ENCODE results near the gene IGFBP5.

IGFBP5 gene

GRCh38 chr2:216626875-216627245, 68.5 kb downstream of the IGFBP5 start:
- TF ChIP-seq, protein P1, sequence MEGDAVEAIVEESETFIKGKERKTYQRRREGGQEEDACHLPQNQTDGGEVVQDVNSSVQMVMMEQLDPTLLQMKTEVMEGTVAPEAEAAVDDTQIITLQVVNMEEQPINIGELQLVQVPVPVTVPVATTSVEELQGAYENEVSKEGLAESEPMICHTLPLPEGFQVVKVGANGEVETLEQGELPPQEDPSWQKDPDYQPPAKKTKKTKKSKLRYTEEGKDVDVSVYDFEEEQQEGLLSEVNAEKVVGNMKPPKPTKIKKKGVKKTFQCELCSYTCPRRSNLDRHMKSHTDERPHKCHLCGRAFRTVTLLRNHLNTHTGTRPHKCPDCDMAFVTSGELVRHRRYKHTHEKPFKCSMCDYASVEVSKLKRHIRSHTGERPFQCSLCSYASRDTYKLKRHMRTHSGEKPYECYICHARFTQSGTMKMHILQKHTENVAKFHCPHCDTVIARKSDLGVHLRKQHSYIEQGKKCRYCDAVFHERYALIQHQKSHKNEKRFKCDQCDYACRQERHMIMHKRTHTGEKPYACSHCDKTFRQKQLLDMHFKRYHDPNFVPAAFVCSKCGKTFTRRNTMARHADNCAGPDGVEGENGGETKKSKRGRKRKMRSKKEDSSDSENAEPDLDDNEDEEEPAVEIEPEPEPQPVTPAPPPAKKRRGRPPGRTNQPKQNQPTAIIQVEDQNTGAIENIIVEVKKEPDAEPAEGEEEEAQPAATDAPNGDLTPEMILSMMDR (IDR thresholded peaks at IDR 0.05; ENCODE audit: low read depth, low read length, missing control alignments) = no peak
- no peaks in the 10 kb centered on the region for H3K27me3 ChIP-seq (replicated peaks)
- in situ Hi-C loops (cut with HindIII; ENCODE audit: low pct_ligation_motif_present, low sequenced_read_pairs) = no loop called here
- DNase-seq = no peak
- H3K27ac ChIP-seq = no peak overlapping the region
- H3K36me3 ChIP-seq (replicated peaks) = no peaks in the 10 kb centered on the region
- no peak overlapping the region for H3K4me3 ChIP-seq (ENCODE audit: low read depth, low read length)

GRCh38 chr2:216626168-216626874, 69.0 kb downstream of the IGFBP5 start:
- Histone ChIP-seq H3K36me3 (replicated peaks) (no peaks in the 10 kb centered on the region), H3K27ac (no peak overlapping the region), H3K4me3 (ENCODE audit: low read depth, low read length) (no peak overlapping the region), H3K27me3 (replicated peaks) (no peaks in the 10 kb centered on the region)
- TF ChIP-seq, protein P1 (IDR thresholded peaks at IDR 0.05; ENCODE audit: low read depth, low read length, missing control alignments) = no peak
- in situ Hi-C loops (cut with HindIII; ENCODE audit: low pct_ligation_motif_present, low sequenced_read_pairs) = no loop called here
- no peak for DNase-seq

GRCh38 chr2:216624251-216624650, 71.1 kb downstream of the IGFBP5 start:
- no peak overlapping the region for H3K4me3 ChIP-seq (ENCODE audit: low read depth, low read length)
- TF ChIP-seq, protein P1 (IDR thresholded peaks at IDR 0.05; ENCODE audit: low read depth, low read length, missing control alignments) = no peak
- no peak overlapping the region for H3K27ac ChIP-seq
- DNase-seq = no peak
- in situ Hi-C loops (cut with HindIII; ENCODE audit: low pct_ligation_motif_present, low sequenced_read_pairs) = no loop called here
- H3K36me3 ChIP-seq (replicated peaks) = no peaks in the 10 kb centered on the region
- no peaks in the 10 kb centered on the region for H3K27me3 ChIP-seq (replicated peaks)

GRCh38 chr2:216622526-216622925, 72.8 kb downstream of the IGFBP5 start:
- Histone ChIP-seq H3K27ac (no peak overlapping the region), H3K27me3 (replicated peaks) (no peaks in the 10 kb centered on the region), H3K4me3 (ENCODE audit: low read depth, low read length) (no peak overlapping the region), H3K36me3 (replicated peaks) (no peaks in the 10 kb centered on the region)
- TF ChIP-seq, protein P1 (IDR thresholded peaks at IDR 0.05; ENCODE audit: low read depth, low read length, missing control alignments) = no peak
- in situ Hi-C loops (cut with HindIII; ENCODE audit: low pct_ligation_motif_present, low sequenced_read_pairs) = no loop called here
- no peak for DNase-seq

Data from brain microvascular endothelial cell (primary cell).